GM12878 (cell line): ENCODE data around the gene PRKG1.

Source experiments
- CHD1 ChIP-seq: IDR thresholded peaks from 2 replicates; pipeline ENCODE4 v1.6.1; 2012; ENCODE audit warnings: low read depth, low read length, improper control_type of control experiment
- CHD2 ChIP-seq: IDR thresholded peaks from 2 replicates; pipeline ENCODE4 v1.6.1; 2011; ENCODE audit warnings: low read depth, low read length, improper control_type of control experiment, borderline replicate concordance
- RCOR1 ChIP-seq: conservative IDR thresholded peaks from 2 replicates; pipeline ENCODE4 v1.6.1; 2012; ENCODE audit warnings: low read depth, low read length, improper control_type of control experiment
- SP1 ChIP-seq: IDR thresholded peaks from one replicate; pipeline ENCODE4 v1.6.1; 2011; ENCODE audit warnings: low read depth, low read length
- TCF3 ChIP-seq: IDR thresholded peaks from 2 replicates; pipeline ENCODE4 v1.6.1; 2012; ENCODE audit warnings: low read depth, mild to moderate bottlenecking, low read length, borderline replicate concordance; ENCODE audit not compliant: insufficient read depth
- TF ChIP-seq, protein P1 (sequence below), 3 experiments: IDR thresholded peaks in 2 of 3; conservative IDR thresholded peaks in 1 of 3; 2 replicates each; pipeline ENCODE4 v1.5.1; 2011; ENCODE audit warnings: low read depth in 3 of 3, low read length in 3 of 3, mild to moderate bottlenecking in 3 of 3, control low read depth in 2 of 3, moderate library complexity in 2 of 3, inconsistent platforms in 1 of 3, mixed read lengths in 1 of 3; ENCODE audit not compliant: control insufficient read depth in 2 of 3, insufficient read depth in 1 of 3; ENCODE audit errors: extremely low read depth in 1 of 3
- TF ChIP-seq, protein P2 (sequence below): IDR thresholded peaks from 2 replicates; pipeline ENCODE4 v1.6.1; 2012; ENCODE audit warnings: low read depth, low read length, improper control_type of control experiment

DNA sequence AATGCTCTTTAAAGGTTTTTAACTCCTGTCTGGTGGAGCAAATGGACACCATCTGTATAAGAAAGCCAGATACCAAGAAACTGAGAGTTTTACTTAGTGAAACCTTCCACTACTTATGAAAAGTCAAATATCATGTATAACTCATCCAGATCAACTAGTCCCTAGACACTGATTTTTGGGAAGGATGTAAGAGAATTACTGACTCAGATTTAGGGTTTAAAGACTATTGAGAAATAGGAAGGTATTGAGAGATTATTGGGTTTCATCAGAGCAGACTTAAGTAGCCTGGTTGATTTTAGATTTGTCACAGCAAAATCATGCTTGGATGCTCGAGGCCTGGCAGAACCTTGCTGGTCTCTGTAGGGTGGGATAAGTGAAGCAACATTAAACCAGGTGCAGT, 622.0 kb downstream of the PRKG1 start:
- TF ChIP-seq, protein P1, sequence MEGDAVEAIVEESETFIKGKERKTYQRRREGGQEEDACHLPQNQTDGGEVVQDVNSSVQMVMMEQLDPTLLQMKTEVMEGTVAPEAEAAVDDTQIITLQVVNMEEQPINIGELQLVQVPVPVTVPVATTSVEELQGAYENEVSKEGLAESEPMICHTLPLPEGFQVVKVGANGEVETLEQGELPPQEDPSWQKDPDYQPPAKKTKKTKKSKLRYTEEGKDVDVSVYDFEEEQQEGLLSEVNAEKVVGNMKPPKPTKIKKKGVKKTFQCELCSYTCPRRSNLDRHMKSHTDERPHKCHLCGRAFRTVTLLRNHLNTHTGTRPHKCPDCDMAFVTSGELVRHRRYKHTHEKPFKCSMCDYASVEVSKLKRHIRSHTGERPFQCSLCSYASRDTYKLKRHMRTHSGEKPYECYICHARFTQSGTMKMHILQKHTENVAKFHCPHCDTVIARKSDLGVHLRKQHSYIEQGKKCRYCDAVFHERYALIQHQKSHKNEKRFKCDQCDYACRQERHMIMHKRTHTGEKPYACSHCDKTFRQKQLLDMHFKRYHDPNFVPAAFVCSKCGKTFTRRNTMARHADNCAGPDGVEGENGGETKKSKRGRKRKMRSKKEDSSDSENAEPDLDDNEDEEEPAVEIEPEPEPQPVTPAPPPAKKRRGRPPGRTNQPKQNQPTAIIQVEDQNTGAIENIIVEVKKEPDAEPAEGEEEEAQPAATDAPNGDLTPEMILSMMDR (IDR thresholded peaks at IDR 0.05 in 2 of 3, conservative IDR thresholded peaks at IDR 0.05 in 1 of 3; ENCODE audit: control insufficient read depth in 2 of 3, extremely low read depth in 1 of 3, insufficient read depth in 1 of 3, low read depth in 3 of 3, low read length in 3 of 3) = no peak
- TF ChIP-seq CHD2 (no peak), RCOR1 (no peak), CHD1 (no peak), TCF3 (no peak), SP1 (no peak)
- TF ChIP-seq, protein P2, sequence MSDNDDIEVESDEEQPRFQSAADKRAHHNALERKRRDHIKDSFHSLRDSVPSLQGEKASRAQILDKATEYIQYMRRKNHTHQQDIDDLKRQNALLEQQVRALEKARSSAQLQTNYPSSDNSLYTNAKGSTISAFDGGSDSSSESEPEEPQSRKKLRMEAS = no peak
